Right renal cortex interstitium (tissue), 3 donors: Measurements from ENCODE around the gene ASB7. TPM values are rescaled to one million over a fixed set of nuclear protein-coding genes. Genes with fewer than 3 reads are reported as not detected.
"Not testable (repeated sequence)": the region's sequence is repeated elsewhere in the genome, so short reads cannot be mapped to it uniquely, and the experiment has no call there.

Experiments
- DNase-seq, 3 donors: peaks; one replicate each; pipeline ENCODE4 v3.0.0-alpha.2; 2013; ENCODE audit warnings: low read depth in 3 of 3, low spot score in 2 of 3
- polyA plus RNA-seq, 3 donors: library from polyadenylated mRNA; unstranded; fragments of 120-200 nt; gene quantifications; one replicate each; pipeline ENCODE4 v1.2.1, GENCODE V29; 2013; ENCODE audit not compliant: insufficient read length in 3 of 3

The ASB7 gene
- polyA plus RNA-seq, 3 donors = 16.3 to 18.0 (median 16.4) TPM

- no peak for DNase-seq
These were observed 46.6 kb downstream of the ASB7 start for GRCh38 chr15:100648951-100649350.

DNA sequence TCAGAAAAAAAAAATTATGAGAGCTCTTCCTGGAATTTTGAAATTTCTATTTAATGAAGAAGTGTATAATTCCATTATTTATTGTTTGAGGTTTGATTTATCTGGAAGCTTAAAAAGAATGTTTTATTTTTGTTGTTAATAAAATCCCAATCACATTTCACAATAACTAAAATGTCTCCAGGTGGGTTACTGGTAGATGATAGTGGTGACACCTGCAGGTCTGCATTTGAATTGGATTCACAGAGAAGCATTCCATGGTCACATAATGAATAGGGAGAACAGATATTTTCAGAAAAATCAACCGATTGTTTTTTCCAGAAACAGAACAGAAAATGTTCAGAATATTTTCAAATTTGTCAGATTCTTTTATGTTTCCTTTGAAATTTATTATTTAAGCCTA is 48.3 kb downstream of the ASB7 start:
- DNase-seq = no peak

DNA sequence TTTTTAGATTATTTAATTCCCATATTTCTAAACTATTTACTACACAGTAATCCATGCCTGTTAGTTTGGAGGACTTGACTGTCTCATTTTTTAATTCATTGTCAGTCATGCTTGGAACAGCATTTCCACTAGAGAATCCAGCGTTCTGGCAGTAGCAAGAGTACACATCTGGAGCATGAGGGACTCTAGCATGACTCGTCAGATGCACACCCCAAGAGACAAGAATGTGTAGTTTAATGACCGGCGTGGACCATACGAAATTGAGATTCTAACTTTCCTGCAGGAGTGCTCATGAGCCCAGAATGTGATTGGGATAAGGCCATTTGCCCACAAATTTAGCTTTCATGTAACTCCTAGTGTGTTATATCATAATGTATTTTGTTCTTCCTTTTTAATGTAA is 48.9 kb downstream of the ASB7 start:
- DNase-seq = no peak

DNA sequence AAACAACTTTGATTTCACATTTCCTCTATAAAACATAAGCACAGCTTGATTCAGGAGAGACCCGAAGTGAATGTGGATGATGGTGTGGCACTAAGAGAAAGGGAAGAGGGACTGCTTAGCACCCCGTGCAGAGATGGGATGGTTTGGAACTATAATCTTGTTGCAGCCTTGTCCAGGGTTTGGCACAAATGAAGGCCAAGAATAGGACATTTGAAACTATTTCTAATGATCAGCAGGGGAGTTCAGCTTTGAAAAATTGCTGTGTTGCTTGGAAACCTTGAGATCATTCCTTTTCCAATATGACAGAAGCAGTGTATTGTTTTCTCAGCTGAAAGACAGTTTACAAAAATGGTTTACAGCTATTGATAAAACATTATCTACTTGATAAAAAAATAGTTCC is 49.7 kb downstream of the ASB7 start:
- no peak for DNase-seq

DNA sequence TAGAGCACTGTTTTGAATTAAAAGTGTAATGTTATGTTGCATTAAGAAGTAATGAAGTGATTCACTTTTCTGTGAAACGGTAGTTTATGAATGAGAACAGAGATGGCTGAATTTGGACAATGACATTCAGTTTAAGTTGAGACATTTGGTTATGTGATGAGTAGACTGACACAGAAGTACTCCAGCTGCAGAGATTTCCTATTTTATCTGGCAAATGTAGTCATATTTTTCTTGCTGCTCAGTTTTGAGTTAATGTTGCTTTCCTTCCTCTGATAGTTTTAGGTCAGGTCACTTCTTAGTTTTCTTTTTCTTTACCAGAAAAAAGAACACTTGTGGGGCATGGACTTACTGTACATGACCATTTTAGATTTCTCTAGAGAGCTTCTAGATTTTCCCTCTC is 51.2 kb downstream of the ASB7 start:
- no peak for DNase-seq

- no peak for DNase-seq
These were observed 56.5 kb downstream of the ASB7 start for GRCh38 chr15:100658895-100659294.

DNA sequence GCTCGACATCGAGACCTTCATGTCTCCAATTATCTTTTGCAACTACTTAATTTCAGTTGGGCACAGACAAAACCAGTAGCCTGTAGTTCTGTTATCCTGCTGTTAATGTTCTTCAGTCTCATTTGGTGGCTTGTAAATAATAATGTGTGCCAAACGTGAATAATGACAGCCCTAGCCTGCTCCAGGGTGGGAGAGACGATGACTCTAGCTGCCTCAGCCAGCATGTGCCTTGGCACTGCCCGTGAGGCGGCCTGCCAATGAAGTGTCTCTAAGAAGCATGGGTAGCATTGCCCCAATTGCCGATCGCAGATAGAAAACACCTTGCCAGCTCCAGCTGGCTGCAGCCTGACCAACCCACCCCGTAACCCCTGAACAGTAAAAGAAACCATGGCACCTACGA is 58.8 kb downstream of the ASB7 start:
- no peak for DNase-seq

GRCh38 chr15:100663086-100663914 is 60.9 kb downstream of the ASB7 start:
- no peak for DNase-seq

DNA sequence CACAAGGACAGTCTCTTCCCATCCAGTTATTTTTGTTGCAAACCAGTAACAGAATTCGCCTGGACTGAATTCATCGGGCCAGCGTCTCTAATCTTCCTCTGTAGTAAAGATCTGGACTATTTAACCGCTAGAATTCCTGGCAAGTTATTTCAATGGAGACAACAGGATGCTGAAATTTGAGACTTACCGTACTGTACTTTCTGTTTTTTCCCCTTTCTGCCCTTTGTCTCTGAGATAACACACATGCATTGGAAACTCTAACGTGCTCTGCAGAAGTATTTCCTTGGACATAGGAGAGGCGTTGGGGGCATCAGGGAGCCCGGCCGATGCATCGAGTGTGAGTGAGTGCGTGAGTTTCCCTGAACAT is 61.5 kb downstream of the ASB7 start:
- DNase-seq = no peak

GRCh38 chr15:100665570-100665969 is 63.2 kb downstream of the ASB7 start:
- no peak for DNase-seq

GRCh38 chr15:100667405-100668347 is 65.3 kb downstream of the ASB7 start:
- DNase-seq = no peak

DNA sequence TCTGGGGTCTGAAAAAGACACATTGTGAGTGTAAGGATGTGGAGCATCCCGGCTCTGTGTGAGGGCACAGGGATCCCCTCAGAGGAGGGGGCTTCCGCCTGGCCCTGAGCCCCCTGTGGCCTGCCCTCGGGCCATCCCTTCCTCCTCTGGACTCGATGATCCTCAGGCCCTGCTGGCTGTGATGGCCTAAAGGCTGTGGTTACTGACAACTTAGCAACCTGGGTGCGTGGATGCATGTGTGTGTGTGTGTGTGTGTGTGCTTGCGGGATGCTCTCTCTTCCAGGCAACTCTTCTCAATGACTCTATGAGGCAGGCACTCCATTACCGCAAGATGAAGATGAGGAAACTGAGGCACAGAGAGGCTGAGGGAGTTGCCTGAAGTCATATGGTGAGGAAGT is 66.0 kb downstream of the ASB7 start:
- DNase-seq = no peak

DNA sequence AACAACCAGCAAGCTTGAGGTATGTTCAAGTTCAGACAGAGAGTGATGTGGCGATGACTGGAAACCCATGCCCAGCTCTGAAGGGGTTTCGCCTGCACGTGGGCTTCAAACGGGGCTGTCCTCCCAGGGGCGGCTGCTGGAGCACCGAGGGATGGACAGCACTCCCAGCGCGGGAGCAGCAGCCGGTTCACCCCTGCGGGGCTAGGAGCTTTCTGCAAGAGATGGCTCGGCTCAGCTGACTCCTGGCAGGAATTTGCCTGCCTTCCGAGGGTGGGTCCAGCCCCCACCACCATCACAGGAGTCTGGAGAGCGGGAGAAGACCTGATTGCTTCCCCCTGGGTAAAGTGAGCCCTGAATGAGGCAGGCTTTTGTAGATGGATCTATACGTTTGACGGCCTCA is 66.9 kb downstream of the ASB7 start:
- no peak for DNase-seq

DNA sequence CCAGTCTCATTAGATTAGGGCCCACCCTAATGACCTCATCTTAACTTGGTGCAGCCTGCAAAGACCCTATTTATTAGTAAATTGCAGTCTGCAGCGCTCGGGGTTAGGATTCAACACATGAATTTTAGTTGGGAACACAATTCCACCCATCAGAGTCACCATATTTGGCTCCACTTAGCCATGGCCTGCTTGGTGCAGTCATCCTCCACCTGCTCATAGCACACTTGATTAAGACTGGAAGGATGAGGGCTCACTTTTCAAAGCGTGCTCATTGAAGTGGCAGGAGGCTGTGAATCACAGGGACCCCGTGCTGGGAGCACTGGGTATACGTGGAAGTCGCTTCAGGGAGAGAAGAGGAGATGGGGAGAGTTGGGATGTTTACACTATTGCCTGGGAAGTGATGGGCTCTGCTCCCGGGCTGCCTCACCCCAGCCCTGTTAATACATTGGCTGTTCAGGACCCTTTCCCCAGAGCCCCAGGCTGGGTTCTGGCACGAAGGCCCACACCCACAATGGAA is 68.2 kb downstream of the ASB7 start:
- no peak for DNase-seq

DNA sequence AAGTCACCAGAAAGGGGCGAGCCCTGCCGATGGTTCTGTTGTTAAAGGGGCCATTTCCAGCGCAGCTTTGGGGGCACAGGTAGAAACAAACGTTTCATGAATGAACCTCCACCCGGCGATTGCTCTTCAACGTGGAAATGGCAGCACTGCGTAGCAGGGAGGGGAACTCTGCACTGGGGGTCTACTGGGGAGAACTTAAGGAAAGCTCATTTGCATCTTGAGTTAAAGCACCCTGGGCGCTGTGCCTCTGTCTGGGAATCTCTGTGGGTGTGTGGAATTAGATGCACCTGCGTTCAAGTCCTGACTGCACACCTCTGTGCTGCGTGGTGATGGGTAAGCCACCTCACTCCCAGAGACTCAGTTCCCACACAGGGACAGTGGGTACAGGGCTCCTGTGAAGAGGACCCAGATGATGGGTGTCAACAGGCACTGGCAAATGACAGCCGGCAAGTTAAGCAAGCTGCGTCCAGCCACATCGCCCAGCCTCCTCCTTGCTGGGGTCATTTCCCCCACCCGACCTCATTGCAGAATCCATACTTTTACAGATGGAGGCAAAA is 68.8 kb downstream of the ASB7 start:
- DNase-seq = no peak

DNA sequence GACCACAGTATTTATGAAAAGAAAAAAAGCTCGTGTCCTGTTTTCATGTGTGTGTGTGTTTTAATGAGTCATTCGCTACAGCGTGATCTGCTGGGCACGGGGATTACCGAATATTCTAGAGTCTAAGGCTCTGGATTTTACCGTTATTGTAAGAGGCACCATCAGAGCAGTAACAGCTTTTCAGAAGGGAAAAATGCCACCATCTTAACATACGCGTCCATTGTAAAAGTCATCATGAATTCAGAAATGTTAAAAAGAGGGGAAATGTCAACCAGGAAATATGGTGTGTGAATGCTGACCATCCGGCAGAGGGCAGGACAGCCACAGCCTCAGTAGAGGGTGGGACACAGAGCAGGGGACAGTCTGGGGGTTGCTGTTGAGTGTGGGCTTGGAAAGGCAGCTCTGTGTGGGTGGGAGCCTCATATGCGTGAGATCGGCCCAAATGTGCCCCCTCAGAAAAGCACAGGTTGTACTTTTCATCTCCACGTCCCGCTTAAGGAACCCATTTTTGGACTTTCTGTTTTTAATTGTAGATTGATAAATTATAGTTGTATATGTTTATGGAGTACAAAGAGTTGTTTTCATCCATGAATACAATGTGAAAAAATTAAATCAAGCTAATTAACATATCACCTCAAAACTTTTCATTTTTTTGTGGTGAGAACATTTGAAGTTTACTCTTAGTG is 69.6 kb downstream of the ASB7 start:
- no peak for DNase-seq

DNA sequence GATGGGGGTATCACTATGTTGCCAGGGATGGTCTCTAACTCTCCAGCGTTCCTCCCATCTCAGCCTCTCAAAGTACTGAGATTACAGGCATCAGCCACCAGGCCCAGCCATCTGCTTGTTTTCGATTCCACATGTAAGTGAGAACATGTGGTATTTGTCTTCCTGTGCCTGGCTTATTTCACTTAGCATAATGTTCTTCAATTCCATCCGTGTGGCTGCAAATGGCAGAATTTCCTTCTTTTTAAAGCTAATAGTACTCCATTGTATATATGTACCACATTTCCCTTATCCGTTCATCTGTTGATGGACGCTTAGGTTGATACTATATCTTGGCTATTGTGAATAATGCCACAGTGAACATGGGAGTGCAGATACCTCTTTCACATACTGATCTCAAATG is 70.6 kb downstream of the ASB7 start:
- DNase-seq = no peak

GRCh38 chr15:100679151-100679550 is 76.8 kb downstream of the ASB7 start:
- not testable (repeated sequence) for DNase-seq

- no peak for DNase-seq
These were observed 78.3 kb downstream of the ASB7 start for GRCh38 chr15:100680726-100681125.

DNA sequence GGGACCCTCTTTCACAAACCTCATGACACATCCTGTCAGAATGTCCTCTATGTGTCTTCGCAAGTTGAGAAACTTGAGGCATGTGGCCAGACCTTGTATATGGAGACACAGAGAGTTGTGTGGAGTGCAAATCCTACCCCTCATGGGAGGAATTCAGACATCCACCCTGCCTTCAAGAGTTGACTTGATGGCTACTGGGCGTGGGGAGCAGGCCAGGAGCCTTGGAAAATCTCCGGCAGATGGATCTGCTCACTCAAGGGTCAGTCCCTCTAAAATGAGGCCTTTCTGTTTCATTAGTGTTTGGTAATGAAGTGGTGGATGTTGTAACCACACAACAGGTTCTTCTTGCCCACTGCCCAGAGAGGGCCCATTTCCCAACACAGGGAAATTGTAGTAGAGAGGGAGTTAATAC is 79.0 kb downstream of the ASB7 start:
- DNase-seq = no peak

GRCh38 chr15:100682468-100682867 is 80.1 kb downstream of the ASB7 start:
- no peak for DNase-seq
